OCI-LY1 (cell line): ENCODE data around the gene CDH9.

Experiments
- H2AFZ ChIP-seq: fragments of 200-600 bp; sonication (generic), shearing (Covaris generic); 2 replicates; pipeline ENCODE4 v1.6.0; 2014; ENCODE audit warnings: antibody characterized with exemption, mild to moderate bottlenecking, low read length
- H3F3A ChIP-seq: fragments of 200-600 bp; sonication (generic), shearing (Covaris generic); 2 replicates; pipeline ENCODE4 v1.6.0; 2014; ENCODE audit warnings: mild to moderate bottlenecking, antibody characterized with exemption, low read length, moderate library complexity; ENCODE audit not compliant: insufficient read depth
- H3K27ac ChIP-seq: fragments of 200-600 bp; sonication (generic); 2 replicates; pipeline ENCODE4 v1.5.1; 2014; ENCODE audit warnings: low read length, mixed run types, mild to moderate bottlenecking, low read depth; ENCODE audit not compliant: poor library complexity, severe bottlenecking
- H3K27me3 ChIP-seq: fragments of 200-600 bp; sonication (generic); 2 replicates; pipeline ENCODE4 v1.6.0; 2014; ENCODE audit warnings: antibody characterized with exemption, mild to moderate bottlenecking, low read length, moderate library complexity; ENCODE audit not compliant: insufficient read depth
- H3K36me3 ChIP-seq: fragments of 200-600 bp; sonication (generic); 2 replicates; pipeline ENCODE4 v1.6.1; 2014; ENCODE audit warnings: mild to moderate bottlenecking, antibody characterized with exemption, low read length, moderate library complexity, mixed read lengths; ENCODE audit not compliant: insufficient read depth
- H3K4me1 ChIP-seq: fragments of 200-600 bp; sonication (generic); 2 replicates; pipeline ENCODE4 v1.5.1; 2014; ENCODE audit warnings: mild to moderate bottlenecking, low read length, moderate library complexity; ENCODE audit not compliant: insufficient read depth, severe bottlenecking
- H3K4me2 ChIP-seq: fragments of 200-600 bp; sonication (generic), shearing (Covaris generic); 2 replicates; pipeline ENCODE4 v1.6.1; 2014; ENCODE audit warnings: low read length
- H3K4me3 ChIP-seq: fragments of 200-600 bp; sonication (generic); 2 replicates; pipeline ENCODE4 v1.5.1; 2014; ENCODE audit warnings: low read length, low read depth, mild to moderate bottlenecking, mixed read lengths; ENCODE audit not compliant: poor library complexity, severe bottlenecking
- H3K79me2 ChIP-seq: fragments of 200-600 bp; shearing (Covaris generic); 2 replicates; pipeline ENCODE4 v1.6.1; 2016; ENCODE audit warnings: mixed run types, low read length, mixed read lengths; ENCODE audit not compliant: insufficient read depth
- H3K9ac ChIP-seq: fragments of 200-600 bp; sonication (generic), shearing (Covaris generic); 2 replicates; pipeline ENCODE4 v1.6.1; 2014; ENCODE audit warnings: mild to moderate bottlenecking, low read length, mixed read lengths
- H3K9me2 ChIP-seq: fragments of 200-600 bp; sonication (generic), shearing (Covaris generic); 2 replicates; pipeline ENCODE4 v1.6.1; 2014; ENCODE audit warnings: low read depth, mild to moderate bottlenecking, low read length, mixed read lengths
- H3K9me3 ChIP-seq: fragments of 200-600 bp; shearing (Covaris generic); 2 replicates; pipeline ENCODE4 v1.6.1; 2014; ENCODE audit warnings: low read length, mixed read lengths
- H4K20me1 ChIP-seq: fragments of 200-600 bp; sonication (generic), shearing (Covaris generic); 2 replicates; pipeline ENCODE4 v1.6.0; 2016; ENCODE audit warnings: mild to moderate bottlenecking, low read length; ENCODE audit not compliant: insufficient read depth
- EZH2 ChIP-seq: fragments of 200-600 bp; sonication (generic), shearing (Covaris generic); IDR thresholded peaks from 2 replicates; pipeline ENCODE4 v1.8.0; 2017; ENCODE audit warnings: borderline replicate concordance, mixed run types, mild to moderate bottlenecking, antibody characterized with exemption, low read length, moderate library complexity, mixed read lengths
- TF ChIP-seq, protein P1 (sequence below): fragments of 200-600 bp; sonication (generic), shearing (Covaris generic); IDR thresholded peaks from 2 replicates; pipeline ENCODE4 v1.5.1; 2017; ENCODE audit warnings: mild to moderate bottlenecking, antibody characterized with exemption, low read length, moderate library complexity, mixed read lengths

The CDH9 gene

DNA sequence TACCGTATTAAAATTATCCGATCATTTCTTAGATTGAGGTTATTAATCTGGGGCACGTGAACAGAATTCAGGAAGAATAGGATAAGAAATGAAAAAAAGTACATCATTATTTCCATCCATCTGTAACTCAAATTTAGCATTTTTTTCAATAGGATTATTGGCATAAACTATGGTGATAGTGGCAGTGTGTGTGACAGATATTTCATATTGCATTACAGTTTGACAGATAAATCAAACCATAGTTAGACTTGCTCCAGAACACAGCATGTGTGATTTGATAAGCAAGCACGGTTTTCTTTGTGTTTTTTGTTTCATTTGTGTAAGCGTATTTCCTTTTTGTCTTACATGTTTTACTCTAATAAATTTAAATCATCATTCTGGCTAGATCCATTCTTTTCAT lies 155.0 kb downstream of the CDH9 start:
- H3K9ac ChIP-seq: no peak overlapping the region
- H3K79me2 ChIP-seq: no peaks in the 10 kb centered on the region
- H4K20me1 ChIP-seq: no peaks in the 10 kb centered on the region
- no peaks in the 10 kb centered on the region for H3K36me3 ChIP-seq
- no peak overlapping the region for H3K27ac ChIP-seq
- H3K27me3 ChIP-seq: no peaks in the 10 kb centered on the region
- H3K9me2 ChIP-seq: no peaks in the 10 kb centered on the region
- no peak for TF ChIP-seq EZH2
- TF ChIP-seq, protein P1, sequence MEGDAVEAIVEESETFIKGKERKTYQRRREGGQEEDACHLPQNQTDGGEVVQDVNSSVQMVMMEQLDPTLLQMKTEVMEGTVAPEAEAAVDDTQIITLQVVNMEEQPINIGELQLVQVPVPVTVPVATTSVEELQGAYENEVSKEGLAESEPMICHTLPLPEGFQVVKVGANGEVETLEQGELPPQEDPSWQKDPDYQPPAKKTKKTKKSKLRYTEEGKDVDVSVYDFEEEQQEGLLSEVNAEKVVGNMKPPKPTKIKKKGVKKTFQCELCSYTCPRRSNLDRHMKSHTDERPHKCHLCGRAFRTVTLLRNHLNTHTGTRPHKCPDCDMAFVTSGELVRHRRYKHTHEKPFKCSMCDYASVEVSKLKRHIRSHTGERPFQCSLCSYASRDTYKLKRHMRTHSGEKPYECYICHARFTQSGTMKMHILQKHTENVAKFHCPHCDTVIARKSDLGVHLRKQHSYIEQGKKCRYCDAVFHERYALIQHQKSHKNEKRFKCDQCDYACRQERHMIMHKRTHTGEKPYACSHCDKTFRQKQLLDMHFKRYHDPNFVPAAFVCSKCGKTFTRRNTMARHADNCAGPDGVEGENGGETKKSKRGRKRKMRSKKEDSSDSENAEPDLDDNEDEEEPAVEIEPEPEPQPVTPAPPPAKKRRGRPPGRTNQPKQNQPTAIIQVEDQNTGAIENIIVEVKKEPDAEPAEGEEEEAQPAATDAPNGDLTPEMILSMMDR: no peak
- H3K4me3 ChIP-seq: no peak overlapping the region
- no peaks in the 10 kb centered on the region for H3K9me3 ChIP-seq
- no peaks in the 10 kb centered on the region for H3F3A ChIP-seq
- H3K4me2 ChIP-seq: no peak overlapping the region
- no peaks in the 10 kb centered on the region for H3K4me1 ChIP-seq
- no peak overlapping the region for H2AFZ ChIP-seq

DNA sequence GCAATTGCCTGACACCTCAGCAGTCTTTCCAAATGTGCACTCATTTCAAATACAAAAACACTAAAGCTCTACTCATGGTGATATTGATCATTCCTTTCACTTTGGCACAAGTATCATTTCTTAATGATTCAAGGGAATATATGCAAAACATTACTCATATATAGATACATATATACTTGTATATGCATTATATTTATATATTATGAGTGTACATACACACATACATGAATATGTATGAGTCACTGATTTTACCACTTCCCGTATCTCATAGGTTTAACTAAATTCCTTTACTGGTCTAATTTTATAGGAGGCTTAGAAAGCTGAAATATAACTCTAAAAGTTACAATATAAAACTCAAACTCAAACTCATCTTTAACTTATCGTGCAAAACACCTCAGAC lies 156.5 kb downstream of the CDH9 start:
- H3K27me3 ChIP-seq: no peaks in the 10 kb centered on the region
- TF ChIP-seq, protein P1: no peak
- no peak for TF ChIP-seq EZH2
- H3K9me2 ChIP-seq: no peaks in the 10 kb centered on the region
- H3K4me3 ChIP-seq: no peak overlapping the region
- no peaks in the 10 kb centered on the region for H3K9me3 ChIP-seq
- no peak overlapping the region for H3K9ac ChIP-seq
- H3K27ac ChIP-seq: no peak overlapping the region
- H3K79me2 ChIP-seq: no peaks in the 10 kb centered on the region
- no peak overlapping the region for H2AFZ ChIP-seq
- H4K20me1 ChIP-seq: no peaks in the 10 kb centered on the region
- H3K4me2 ChIP-seq: no peak overlapping the region
- no peaks in the 10 kb centered on the region for H3K36me3 ChIP-seq
- H3K4me1 ChIP-seq: no peaks in the 10 kb centered on the region
- H3F3A ChIP-seq: no peaks in the 10 kb centered on the region

DNA sequence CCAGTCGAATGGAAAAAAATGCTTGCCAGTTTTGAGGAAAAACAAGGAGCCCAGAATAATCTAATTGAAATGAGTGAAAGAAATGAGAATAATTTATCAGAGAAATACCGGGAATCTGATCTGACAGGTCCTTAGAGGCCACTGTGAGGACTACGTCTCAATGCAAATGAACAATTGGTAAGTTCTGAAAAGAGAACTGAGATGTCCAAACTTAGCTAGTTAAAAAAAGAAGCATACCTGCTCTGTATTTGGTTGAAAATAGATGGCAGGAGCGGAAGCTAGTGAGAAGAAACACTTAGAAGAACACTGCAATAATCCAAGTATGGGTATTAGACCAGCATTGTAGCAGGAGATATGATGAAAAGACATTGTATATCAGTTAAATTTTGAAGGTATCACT lies 161.2 kb downstream of the CDH9 start:
- no peaks in the 10 kb centered on the region for H3K27me3 ChIP-seq
- no peak for TF ChIP-seq EZH2
- TF ChIP-seq, protein P1: no peak
- H3K4me3 ChIP-seq: no peak overlapping the region
- H3K9me2 ChIP-seq: no peaks in the 10 kb centered on the region
- no peak overlapping the region for H3K27ac ChIP-seq
- H3F3A ChIP-seq: no peaks in the 10 kb centered on the region
- no peaks in the 10 kb centered on the region for H4K20me1 ChIP-seq
- no peaks in the 10 kb centered on the region for H3K4me1 ChIP-seq
- H3K79me2 ChIP-seq: no peaks in the 10 kb centered on the region
- H3K9me3 ChIP-seq: no peaks in the 10 kb centered on the region
- no peak overlapping the region for H3K9ac ChIP-seq
- H3K4me2 ChIP-seq: no peak overlapping the region
- no peaks in the 10 kb centered on the region for H3K36me3 ChIP-seq
- H2AFZ ChIP-seq: no peak overlapping the region
